A673 (cell line): Measurements from ENCODE around the gene GMDS. TPM values are rescaled to one million over a fixed set of nuclear protein-coding genes. Genes with fewer than 3 reads are reported as not detected.

Experiments used
- BruUV-seq: library from RNA; stranded (reverse); fragments of 400-500 nt; replicated peaks from 2 replicates; lab custom pipeline; 2021; lab: Mats Ljungman, UMichigan
- CTCF ChIA-PET: fragments of 300-600 bp; sonication (Branson Sonifier 250); formaldehyde crosslinking; loops from one replicate; lab custom pipeline; 2022; ENCODE audit warnings: antibody characterized with exemption; lab: Charles Lee
- POLR2A ChIA-PET: fragments of 300-600 bp; sonication (Branson Sonifier 250); formaldehyde crosslinking; loops from one replicate; lab custom pipeline; 2022; ENCODE audit warnings: antibody characterized with exemption; ENCODE audit not compliant: low non-redundant PET; lab: Charles Lee
- DNase-seq: peaks from one replicate; pipeline ENCODE4 v3.0.0-alpha.2; 2015; ENCODE audit warnings: low spot score
- H3K27ac ChIP-seq: fragments of 200-600 bp; sonication (generic); 2 replicates; pipeline ENCODE4 v1.5.1; 2016; ENCODE audit warnings: mixed run types, low read depth, mild to moderate bottlenecking, mixed read lengths, antibody characterized with exemption, low read length; ENCODE audit not compliant: poor library complexity, severe bottlenecking
- H3K27me3 ChIP-seq: fragments of 200-600 bp; sonication (generic); replicated peaks from 2 replicates; pipeline ENCODE4 v1.6.1; 2017; ENCODE audit warnings: mixed run types, low read depth, mild to moderate bottlenecking, mixed read lengths, antibody characterized with exemption, low read length; ENCODE audit not compliant: insufficient read depth, poor library complexity
- H3K36me3 ChIP-seq: fragments of 200-600 bp; sonication (generic); 2 replicates; pipeline ENCODE4 v1.6.1; 2016; ENCODE audit warnings: mixed run types, mild to moderate bottlenecking, mixed read lengths, antibody characterized with exemption, low read length; ENCODE audit not compliant: insufficient read depth, poor library complexity, severe bottlenecking
- H3K4me1 ChIP-seq: fragments of 200-600 bp; sonication (generic); 2 replicates; pipeline ENCODE4 v1.6.1; 2017; ENCODE audit warnings: mixed run types, mild to moderate bottlenecking, mixed read lengths, antibody characterized with exemption, low read length; ENCODE audit not compliant: insufficient read depth, poor library complexity, severe bottlenecking
- H3K4me3 ChIP-seq: fragments of 200-600 bp; sonication (generic); 2 replicates; pipeline ENCODE4 v1.5.1; 2016; ENCODE audit warnings: low read depth, mixed run types, mild to moderate bottlenecking, mixed read lengths, low read length; ENCODE audit not compliant: poor library complexity, severe bottlenecking
- H3K9me3 ChIP-seq: fragments of 200-600 bp; sonication (generic); 2 replicates; pipeline ENCODE4 v1.6.1; 2016; ENCODE audit warnings: mixed run types, low read depth, mild to moderate bottlenecking, mixed read lengths, antibody characterized with exemption, low read length; ENCODE audit not compliant: poor library complexity, severe bottlenecking
- EZH2 ChIP-seq: fragments of 200-600 bp; sonication (generic); IDR thresholded peaks from 2 replicates; pipeline ENCODE4 v1.6.1; 2017; ENCODE audit warnings: borderline replicate concordance, low read depth, mild to moderate bottlenecking, mixed read lengths, antibody characterized with exemption, low read length; ENCODE audit not compliant: poor library complexity, severe bottlenecking
- intact Hi-C: fragments of 100-400 bp; cut with micrococcal nuclease; formaldehyde crosslinking; loops from one replicate; pipeline ENCODE4 v1.10.0; 2022; ENCODE audit not compliant: unreplicated experiment
- total RNA-seq: library from RNA; stranded (reverse); gene quantifications from 2 replicates; pipeline ENCODE4 v1.2.3, GENCODE V29; 2021
- TF ChIP-seq, protein P1 (sequence below): fragments of 300-800, 200-600 bp; sonication (generic); conservative IDR thresholded peaks from 2 replicates; pipeline ENCODE4 v1.5.1; 2017; ENCODE audit warnings: low read depth, mild to moderate bottlenecking, antibody characterized with exemption, low read length, moderate library complexity, mixed read lengths

GMDS gene
- total RNA-seq, 1 experiment from 2014 or later = 15.2 TPM

- CTCF ChIA-PET = no interaction called here
Observed at GRCh38 chr6:1929931-1930330, 315.5 kb downstream of the GMDS start.

DNA sequence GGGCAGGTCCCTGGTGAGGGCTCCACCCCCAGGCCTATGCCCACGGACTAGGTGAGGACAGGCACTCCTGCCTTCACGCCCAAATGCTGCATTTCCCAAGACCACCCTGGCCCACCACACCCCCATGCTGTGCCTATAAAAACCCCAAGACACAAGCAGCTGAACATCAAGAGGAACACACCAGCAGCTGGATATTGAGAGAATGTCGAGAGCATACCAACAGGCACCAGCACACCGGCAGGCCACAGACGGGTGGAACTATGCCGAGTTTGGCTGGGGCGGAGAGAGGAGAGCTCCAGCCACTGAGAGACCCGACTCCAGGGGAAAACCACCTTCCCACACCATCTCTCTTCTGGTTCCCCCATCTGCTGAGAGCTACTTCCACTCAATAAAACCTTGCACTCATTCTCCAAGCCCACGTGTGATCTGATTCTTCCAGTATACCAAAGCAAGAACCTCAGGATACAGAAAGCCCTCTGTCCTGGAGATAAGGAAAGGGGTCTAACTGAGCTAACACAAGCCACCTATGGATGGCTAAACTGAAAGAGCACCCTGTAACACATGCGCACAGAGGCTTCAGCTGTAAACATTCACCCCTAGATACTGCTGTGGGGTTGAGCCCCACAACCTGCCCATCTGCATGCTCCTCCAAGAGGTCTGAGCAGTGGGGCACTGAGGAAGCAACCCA, 319.5 kb downstream of the GMDS start:
- no peak for DNase-seq
- Histone ChIP-seq H3K36me3 (no peaks in the 10 kb centered on the region), H3K4me3 (no peak overlapping the region), H3K27ac (no peak overlapping the region), H3K4me1 (no peaks in the 10 kb centered on the region), H3K27me3 (no peaks in the 10 kb centered on the region), H3K9me3 (no peaks in the 10 kb centered on the region)
- intact Hi-C loops = no loop called here
- POLR2A ChIA-PET = no interaction called here
- CTCF ChIA-PET = no interaction called here
- TF ChIP-seq, protein P1, sequence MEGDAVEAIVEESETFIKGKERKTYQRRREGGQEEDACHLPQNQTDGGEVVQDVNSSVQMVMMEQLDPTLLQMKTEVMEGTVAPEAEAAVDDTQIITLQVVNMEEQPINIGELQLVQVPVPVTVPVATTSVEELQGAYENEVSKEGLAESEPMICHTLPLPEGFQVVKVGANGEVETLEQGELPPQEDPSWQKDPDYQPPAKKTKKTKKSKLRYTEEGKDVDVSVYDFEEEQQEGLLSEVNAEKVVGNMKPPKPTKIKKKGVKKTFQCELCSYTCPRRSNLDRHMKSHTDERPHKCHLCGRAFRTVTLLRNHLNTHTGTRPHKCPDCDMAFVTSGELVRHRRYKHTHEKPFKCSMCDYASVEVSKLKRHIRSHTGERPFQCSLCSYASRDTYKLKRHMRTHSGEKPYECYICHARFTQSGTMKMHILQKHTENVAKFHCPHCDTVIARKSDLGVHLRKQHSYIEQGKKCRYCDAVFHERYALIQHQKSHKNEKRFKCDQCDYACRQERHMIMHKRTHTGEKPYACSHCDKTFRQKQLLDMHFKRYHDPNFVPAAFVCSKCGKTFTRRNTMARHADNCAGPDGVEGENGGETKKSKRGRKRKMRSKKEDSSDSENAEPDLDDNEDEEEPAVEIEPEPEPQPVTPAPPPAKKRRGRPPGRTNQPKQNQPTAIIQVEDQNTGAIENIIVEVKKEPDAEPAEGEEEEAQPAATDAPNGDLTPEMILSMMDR = no peak
- TF ChIP-seq EZH2 = no peak
- BruUV-seq = no TSS peak

More at GRCh38 chr6:1929931-1930330, 315.5 kb downstream of the GMDS start:
- Histone ChIP-seq H3K36me3 (no peaks in the 10 kb centered on the region), H3K27me3 (no peaks in the 10 kb centered on the region), H3K9me3 (no peaks in the 10 kb centered on the region), H3K4me3 (no peak overlapping the region), H3K4me1 (no peaks in the 10 kb centered on the region), H3K27ac (no peak overlapping the region)
- no TSS peak for BruUV-seq
- intact Hi-C loops = no loop called here
- POLR2A ChIA-PET = interaction anchor here (0.8 kb wide), 1 partner anchor 332 kb away, joined by 3 read pairs; no protein-coding TSS in a partner anchor
- TF ChIP-seq, protein P1 = no peak
- TF ChIP-seq EZH2 = no peak
- DNase-seq = no peak

- H3K27ac ChIP-seq = no peak overlapping the region
- no peaks in the 10 kb centered on the region for H3K4me1 ChIP-seq
- TF ChIP-seq, protein P1 = no peak
- no peak for TF ChIP-seq EZH2
- no peaks in the 10 kb centered on the region for H3K36me3 ChIP-seq
- BruUV-seq = no TSS peak
- H3K27me3 ChIP-seq = no peaks in the 10 kb centered on the region
- ChIA-PET POLR2A (no interaction called here), CTCF (no interaction called here)
- DNase-seq = no peak
- H3K4me3 ChIP-seq = no peak overlapping the region
- intact Hi-C loops = no loop called here
- no peaks in the 10 kb centered on the region for H3K9me3 ChIP-seq
Observed at GRCh38 chr6:1923449-1923848, 322.0 kb downstream of the GMDS start.
